ENCODE results near the gene UCN2. TPM values are rescaled to one million over a fixed set of nuclear protein-coding genes. Genes with fewer than 3 reads are reported as not detected.

UCN2 gene
- polyA plus RNA-seq, 3 donors = 0.61 TPM; not detected in 2

DNA sequence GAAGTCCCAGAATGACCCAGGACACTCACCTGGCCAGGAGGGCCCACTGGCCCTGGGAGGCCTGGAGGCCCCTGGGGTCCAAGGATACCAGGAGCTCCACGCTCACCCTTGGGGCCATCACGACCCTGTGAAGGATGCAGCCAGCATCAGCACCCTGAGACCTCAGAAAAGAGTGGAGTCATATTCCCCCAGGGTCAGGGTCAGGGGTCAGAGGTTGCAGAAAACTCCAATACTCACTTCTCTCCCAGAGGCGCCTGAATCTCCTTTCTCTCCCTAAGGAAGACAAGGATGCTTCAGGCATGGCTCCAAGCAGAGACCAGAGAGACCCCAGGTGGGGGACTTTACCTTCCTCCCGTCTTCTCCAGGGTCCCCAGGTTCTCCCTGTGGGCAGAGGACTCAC is 13.1 kb upstream of the UCN2 start:
- no peaks in the 10 kb centered on the region for H3K9me3 Mint-ChIP-seq
- H3K27ac Mint-ChIP-seq = no peak overlapping the region
- intact Hi-C loops (cut with micrococcal nuclease) = no loop called here
- H3K36me3 Mint-ChIP-seq = no peaks in the 10 kb centered on the region
- TF ChIP-seq, protein P1, sequence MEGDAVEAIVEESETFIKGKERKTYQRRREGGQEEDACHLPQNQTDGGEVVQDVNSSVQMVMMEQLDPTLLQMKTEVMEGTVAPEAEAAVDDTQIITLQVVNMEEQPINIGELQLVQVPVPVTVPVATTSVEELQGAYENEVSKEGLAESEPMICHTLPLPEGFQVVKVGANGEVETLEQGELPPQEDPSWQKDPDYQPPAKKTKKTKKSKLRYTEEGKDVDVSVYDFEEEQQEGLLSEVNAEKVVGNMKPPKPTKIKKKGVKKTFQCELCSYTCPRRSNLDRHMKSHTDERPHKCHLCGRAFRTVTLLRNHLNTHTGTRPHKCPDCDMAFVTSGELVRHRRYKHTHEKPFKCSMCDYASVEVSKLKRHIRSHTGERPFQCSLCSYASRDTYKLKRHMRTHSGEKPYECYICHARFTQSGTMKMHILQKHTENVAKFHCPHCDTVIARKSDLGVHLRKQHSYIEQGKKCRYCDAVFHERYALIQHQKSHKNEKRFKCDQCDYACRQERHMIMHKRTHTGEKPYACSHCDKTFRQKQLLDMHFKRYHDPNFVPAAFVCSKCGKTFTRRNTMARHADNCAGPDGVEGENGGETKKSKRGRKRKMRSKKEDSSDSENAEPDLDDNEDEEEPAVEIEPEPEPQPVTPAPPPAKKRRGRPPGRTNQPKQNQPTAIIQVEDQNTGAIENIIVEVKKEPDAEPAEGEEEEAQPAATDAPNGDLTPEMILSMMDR (IDR thresholded peaks at IDR 0.05) = no peak
- Histone ChIP-seq H2AFZ (ENCODE audit: insufficient read depth, low read depth, low read length, poor library complexity, severe bottlenecking) (no peak overlapping the region), H3K79me2 (ENCODE audit: insufficient read depth, low read length) (no peaks in the 10 kb centered on the region), H3K4me3 (replicated peaks in 1 of 3; ENCODE audit: low read depth in 2 of 3, low read length in 3 of 3) (no peak overlapping the region), H3K4me1 (ENCODE audit: control insufficient read depth in 1 of 2, insufficient read depth in 2 of 2, low read length in 2 of 2) (no peaks in the 10 kb centered on the region), H3K27ac (ENCODE audit: low read depth in 1 of 2, low read length in 2 of 2) (no peak overlapping the region), H3K9ac (ENCODE audit: insufficient read depth, low read length, poor library complexity, severe bottlenecking) (no peak overlapping the region), H3K4me2 (replicated peaks; ENCODE audit: extremely low read depth, low read length, poor library complexity, severe bottlenecking) (no peak overlapping the region), H3K9me3 (replicated peaks in 1 of 2; ENCODE audit: control insufficient read depth in 1 of 2, insufficient read depth in 1 of 2, low read length in 2 of 2) (no peaks in the 10 kb centered on the region), H3K36me3 (replicated peaks in 1 of 2; ENCODE audit: control insufficient read depth in 1 of 2, insufficient read depth in 2 of 2, low read length in 2 of 2) (no peaks in the 10 kb centered on the region), H3K27me3 (ENCODE audit: control insufficient read depth in 2 of 2, insufficient read depth in 2 of 2, low read length in 2 of 2) (no peaks in the 10 kb centered on the region), H4K20me1 (ENCODE audit: insufficient read depth, low read length) (no peaks in the 10 kb centered on the region)
- no peak overlapping the region for H3K4me3 Mint-ChIP-seq
- no peaks in the 10 kb centered on the region for H3K4me1 Mint-ChIP-seq
- H3K27me3 Mint-ChIP-seq (ENCODE audit: low read depth in 3 of 3) = peaks cover 1 to 6% (median 2%) of the 10 kb centered on the region in 3 donors
- WGBS (ENCODE audit: insufficient coverage) = 100% methylated on average over 1 of the region's 4 CpGs
- no peak for DNase-seq

DNA sequence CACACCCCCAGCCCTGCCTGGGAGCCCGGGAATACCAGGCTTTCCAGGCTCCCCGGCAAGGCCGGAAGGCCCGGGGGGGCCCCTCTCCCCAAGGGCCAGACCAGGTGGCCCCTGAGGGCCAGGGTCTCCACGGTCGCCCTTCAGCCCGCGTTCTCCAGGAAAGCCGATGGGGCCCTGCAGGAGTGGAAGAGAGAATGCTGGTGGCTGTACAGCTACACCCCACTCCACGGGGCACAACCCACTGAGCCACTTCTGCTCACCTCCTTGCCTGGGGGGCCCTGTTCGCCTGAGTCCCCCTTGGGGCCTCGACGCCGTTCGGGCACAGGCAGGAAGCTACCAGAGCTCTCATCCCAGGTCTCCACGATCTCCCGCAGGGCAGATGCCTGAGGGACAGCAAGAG is 11.8 kb upstream of the UCN2 start:
- no peak overlapping the region for H3K4me3 Mint-ChIP-seq
- Histone ChIP-seq H2AFZ (ENCODE audit: insufficient read depth, low read depth, low read length, poor library complexity, severe bottlenecking) (no peak overlapping the region), H3K9ac (ENCODE audit: insufficient read depth, low read length, poor library complexity, severe bottlenecking) (no peak overlapping the region), H3K79me2 (ENCODE audit: insufficient read depth, low read length) (no peaks in the 10 kb centered on the region), H4K20me1 (ENCODE audit: insufficient read depth, low read length) (no peaks in the 10 kb centered on the region), H3K4me3 (replicated peaks in 1 of 3; ENCODE audit: low read depth in 2 of 3, low read length in 3 of 3) (no peak overlapping the region), H3K27ac (ENCODE audit: low read depth in 1 of 2, low read length in 2 of 2) (no peak overlapping the region), H3K4me1 (ENCODE audit: control insufficient read depth in 1 of 2, insufficient read depth in 2 of 2, low read length in 2 of 2) (no peaks in the 10 kb centered on the region), H3K4me2 (replicated peaks; ENCODE audit: extremely low read depth, low read length, poor library complexity, severe bottlenecking) (no peak overlapping the region), H3K36me3 (replicated peaks in 1 of 2; ENCODE audit: control insufficient read depth in 1 of 2, insufficient read depth in 2 of 2, low read length in 2 of 2) (no peaks in the 10 kb centered on the region), H3K27me3 (ENCODE audit: control insufficient read depth in 2 of 2, insufficient read depth in 2 of 2, low read length in 2 of 2) (no peaks in the 10 kb centered on the region), H3K9me3 (replicated peaks in 1 of 2; ENCODE audit: control insufficient read depth in 1 of 2, insufficient read depth in 1 of 2, low read length in 2 of 2) (no peaks in the 10 kb centered on the region)
- intact Hi-C loops (cut with micrococcal nuclease) = no loop called here
- H3K4me1 Mint-ChIP-seq = no peaks in the 10 kb centered on the region
- H3K36me3 Mint-ChIP-seq = no peaks in the 10 kb centered on the region
- TF ChIP-seq, protein P1 (IDR thresholded peaks at IDR 0.05) = no peak
- WGBS (ENCODE audit: insufficient coverage) = 88% methylated on average over 9 of the region's 17 CpGs
- H3K27me3 Mint-ChIP-seq (ENCODE audit: low read depth in 3 of 3) = peaks cover 3 to 6% (median 4%) of the 10 kb centered on the region in 3 donors
- H3K9me3 Mint-ChIP-seq = no peaks in the 10 kb centered on the region
- DNase-seq = no peak
- H3K27ac Mint-ChIP-seq = no peak overlapping the region

Measured in CD14-positive monocyte (primary cell).